ENCODE measurements around the gene LRRC75B.

Gene LRRC75B

GRCh38 chr22:24587251-24587650, 5.6 kb downstream of the LRRC75B start:
- no peak for DNase-seq (ENCODE audit: low read depth, low spot score)

- DNase-seq (ENCODE audit: low read depth, low spot score), result no peak
Observed at GRCh38 chr22:24585927-24586546, 6.8 kb downstream of the LRRC75B start.

- DNase-seq (ENCODE audit: low read depth, low spot score), result no peak
Observed at GRCh38 chr22:24585461-24585860, 7.4 kb downstream of the LRRC75B start.

- DNase-seq (ENCODE audit: low read depth, low spot score), result no peak
Observed at GRCh38 chr22:24584871-24585411, 7.9 kb downstream of the LRRC75B start.

- DNase-seq (ENCODE audit: low read depth, low spot score), result no peak
Observed at GRCh38 chr22:24584166-24584790, 8.6 kb downstream of the LRRC75B start.

- no peak for DNase-seq (ENCODE audit: low read depth, low spot score)
Observed at GRCh38 chr22:24583221-24584165, 9.4 kb downstream of the LRRC75B start.

- DNase-seq (ENCODE audit: low read depth, low spot score), result no peak
Observed at GRCh38 chr22:24582056-24582814, 10.6 kb downstream of the LRRC75B start.

- DNase-seq (ENCODE audit: low read depth, low spot score), result no peak
Observed at GRCh38 chr22:24580276-24580675, 12.6 kb downstream of the LRRC75B start.

GRCh38 chr22:24579258-24579601, 13.6 kb downstream of the LRRC75B start:
- DNase-seq (ENCODE audit: low read depth, low spot score), result no peak

GRCh38 chr22:24578355-24579257, 14.3 kb downstream of the LRRC75B start:
- DNase-seq (ENCODE audit: low read depth, low spot score), result no peak

GRCh38 chr22:24576778-24577177, 16.1 kb downstream of the LRRC75B start:
- no peak for DNase-seq (ENCODE audit: low read depth, low spot score)

GRCh38 chr22:24571266-24571665, 21.6 kb downstream of the LRRC75B start:
- no peak for DNase-seq (ENCODE audit: low read depth, low spot score)

GRCh38 chr22:24567668-24568067, 25.2 kb downstream of the LRRC75B start:
- no peak for DNase-seq (ENCODE audit: low read depth, low spot score)

GRCh38 chr22:24566899-24567511, 25.9 kb downstream of the LRRC75B start:
- DNase-seq (ENCODE audit: low read depth, low spot score), result no peak

GRCh38 chr22:24565077-24565476, 27.8 kb downstream of the LRRC75B start:
- no peak for DNase-seq (ENCODE audit: low read depth, low spot score)

- no peak for DNase-seq (ENCODE audit: low read depth, low spot score)
Observed at GRCh38 chr22:24564376-24565058, 28.4 kb downstream of the LRRC75B start.

GRCh38 chr22:24563246-24563645, 29.6 kb downstream of the LRRC75B start:
- DNase-seq (ENCODE audit: low read depth, low spot score), result no peak

GRCh38 chr22:24559471-24559870, 33.4 kb downstream of the LRRC75B start:
- DNase-seq (ENCODE audit: low read depth, low spot score), result no peak

All from activated naive CD8-positive, alpha-beta T cell treated with anti-CD3 and anti-CD28 coated beads, Interleukin-2, amount 50 U/mL, for 16 hours (primary cell).